Measurements from ENCODE around the gene ST6GALNAC6.
A peak's percentile ranks its signal among the peaks of the same experiment; 100 is the strongest.
"Not testable (repeated sequence)": the region's sequence is repeated elsewhere in the genome, so short reads cannot be mapped to it uniquely, and the experiment has no call there.

Gene ST6GALNAC6

GRCh38 chr9:127896395-127897192 lies 2.8 kb downstream of the ST6GALNAC6 start:
- FAIRE-seq (no peak), DNase-seq (ENCODE audit: insufficient read length, low spot score) (no peak)

GRCh38 chr9:127895811-127896210 lies 3.6 kb downstream of the ST6GALNAC6 start:
- FAIRE-seq (no peak), DNase-seq (ENCODE audit: insufficient read length, low spot score) (no peak)

- DNase-seq (ENCODE audit: insufficient read length, low spot score) (no peak), FAIRE-seq (no peak)
Observed at GRCh38 chr9:127893392-127893791, 6.0 kb downstream of the ST6GALNAC6 start.

- FAIRE-seq (no peak), DNase-seq (ENCODE audit: insufficient read length, low spot score) (no peak)
Observed at GRCh38 chr9:127892831-127893230, 6.6 kb downstream of the ST6GALNAC6 start.

GRCh38 chr9:127890053-127890452 lies 9.3 kb downstream of the ST6GALNAC6 start:
- no peak for DNase-seq (ENCODE audit: insufficient read length, low spot score)
- no peak for FAIRE-seq

GRCh38 chr9:127887792-127888191 lies 11.6 kb downstream of the ST6GALNAC6 start:
- FAIRE-seq (no peak), DNase-seq (ENCODE audit: insufficient read length, low spot score) (no peak)

- no peak for DNase-seq (ENCODE audit: insufficient read length, low spot score)
- FAIRE-seq: no peak
Observed at GRCh38 chr9:127886401-127886972, 12.9 kb downstream of the ST6GALNAC6 start.

GRCh38 chr9:127885508-127886281 lies 13.7 kb downstream of the ST6GALNAC6 start:
- no peak for FAIRE-seq

GRCh38 chr9:127884976-127885490 lies 14.4 kb downstream of the ST6GALNAC6 start:
- FAIRE-seq: no peak
- DNase-seq (ENCODE audit: insufficient read length, low spot score): no peak

More at GRCh38 chr9:127885508-127886281, 13.7 kb downstream of the ST6GALNAC6 start:
- no peak for DNase-seq (ENCODE audit: insufficient read length, low spot score)

GRCh38 chr9:127884427-127884911 lies 14.9 kb downstream of the ST6GALNAC6 start:
- FAIRE-seq (no peak), DNase-seq (ENCODE audit: insufficient read length, low spot score) (no peak)

- FAIRE-seq: no peak
- DNase-seq (ENCODE audit: insufficient read length, low spot score): no peak
Observed at GRCh38 chr9:127883959-127884358, 15.4 kb downstream of the ST6GALNAC6 start.

GRCh38 chr9:127881715-127882114 lies 17.7 kb downstream of the ST6GALNAC6 start:
- FAIRE-seq; DNase-seq (ENCODE audit: insufficient read length, low spot score): not testable (repeated sequence)

- DNase-seq (ENCODE audit: insufficient read length, low spot score): no peak
- no peak for FAIRE-seq
Observed at GRCh38 chr9:127880143-127880542, 19.3 kb downstream of the ST6GALNAC6 start.

- DNase-seq (ENCODE audit: insufficient read length, low spot score) (no peak), FAIRE-seq (no peak)
Observed at GRCh38 chr9:127878652-127879390, 20.6 kb downstream of the ST6GALNAC6 start.

GRCh38 chr9:127878001-127878651 lies 21.3 kb downstream of the ST6GALNAC6 start:
- DNase-seq (ENCODE audit: insufficient read length, low spot score): no peak
- FAIRE-seq: no peak

GRCh38 chr9:127877566-127877998 lies 21.8 kb downstream of the ST6GALNAC6 start, which contains the start of gene AK1:
TSS of gene AK1 (minus strand) at chr9:127877675. CDS start at chr9:127874617, 3,058 bp downstream.
- FAIRE-seq: no peak
- peak; percentile 51 for DNase-seq (ENCODE audit: insufficient read length, low spot score)

- no peak for FAIRE-seq
- no peak for DNase-seq (ENCODE audit: insufficient read length, low spot score)
Observed at GRCh38 chr9:127876764-127877562, 22.4 kb downstream of the ST6GALNAC6 start.

GRCh38 chr9:127876026-127876763 lies 23.2 kb downstream of the ST6GALNAC6 start:
- FAIRE-seq (no peak), DNase-seq (ENCODE audit: insufficient read length, low spot score) (no peak)
